ENCODE measurements around the gene SMPDL3B.

SMPDL3B gene

GRCh38 chr1:27940870-27941560, 6.2 kb downstream of the SMPDL3B start:
- DNase-seq = no peak

- no peak for DNase-seq
These were observed 7.1 kb downstream of the SMPDL3B start for GRCh38 chr1:27941671-27942540.

GRCh38 chr1:27945020-27945419, 10.2 kb downstream of the SMPDL3B start:
- no peak for DNase-seq

GRCh38 chr1:27949027-27949426, 14.2 kb downstream of the SMPDL3B start:
- DNase-seq = no peak

GRCh38 chr1:27951396-27951795, 16.6 kb downstream of the SMPDL3B start:
- DNase-seq = no peak

DNA sequence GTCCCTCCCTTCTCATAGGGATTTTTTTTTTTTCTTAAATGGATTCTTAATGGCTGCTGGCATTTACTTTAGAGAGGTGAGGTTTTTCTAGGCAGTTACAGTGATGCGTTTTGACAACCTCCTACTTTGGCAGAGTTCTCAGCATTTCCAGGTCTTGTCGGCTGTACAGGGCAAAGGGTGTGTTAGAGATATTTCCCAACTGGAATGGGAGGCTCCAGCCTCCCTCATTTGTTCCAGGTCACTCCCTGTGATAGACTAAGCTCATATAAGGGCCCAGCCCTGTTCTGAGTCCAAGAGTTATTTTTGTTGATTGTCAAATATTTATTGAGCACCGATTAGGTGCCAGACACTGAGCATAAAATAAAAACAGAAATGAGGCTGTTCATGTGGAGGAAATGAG, 17.3 kb downstream of the SMPDL3B start:
- DNase-seq = no peak

GRCh38 chr1:27954186-27954585, 19.4 kb downstream of the SMPDL3B start:
- no peak for DNase-seq

- no peak for DNase-seq
These were observed 20.3 kb downstream of the SMPDL3B start for GRCh38 chr1:27955076-27955475.

- DNase-seq = no peak
These were observed 22.0 kb downstream of the SMPDL3B start for GRCh38 chr1:27956761-27957160.

DNA sequence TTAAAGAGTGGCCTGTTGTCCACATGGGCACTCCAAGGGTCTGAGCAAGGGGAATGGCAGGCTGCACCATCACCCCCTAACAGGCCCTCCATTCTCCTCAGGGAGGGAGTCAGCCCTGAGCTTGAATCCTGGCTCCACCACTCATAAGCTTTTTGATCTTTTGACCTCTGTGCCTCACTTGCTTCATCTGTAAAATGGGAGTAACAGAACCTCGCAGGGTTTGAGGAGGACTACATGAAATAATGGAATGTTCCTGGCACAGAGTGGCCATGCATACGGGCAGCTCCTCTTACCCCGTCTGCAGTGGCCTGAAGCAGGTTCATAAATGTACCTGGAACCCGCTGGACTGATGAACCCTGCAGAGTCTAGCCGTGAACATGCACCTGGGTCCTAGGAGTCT, 22.9 kb downstream of the SMPDL3B start:
- no peak for DNase-seq

GRCh38 chr1:27958513-27958912, 23.7 kb downstream of the SMPDL3B start:
- no peak for DNase-seq

DNA sequence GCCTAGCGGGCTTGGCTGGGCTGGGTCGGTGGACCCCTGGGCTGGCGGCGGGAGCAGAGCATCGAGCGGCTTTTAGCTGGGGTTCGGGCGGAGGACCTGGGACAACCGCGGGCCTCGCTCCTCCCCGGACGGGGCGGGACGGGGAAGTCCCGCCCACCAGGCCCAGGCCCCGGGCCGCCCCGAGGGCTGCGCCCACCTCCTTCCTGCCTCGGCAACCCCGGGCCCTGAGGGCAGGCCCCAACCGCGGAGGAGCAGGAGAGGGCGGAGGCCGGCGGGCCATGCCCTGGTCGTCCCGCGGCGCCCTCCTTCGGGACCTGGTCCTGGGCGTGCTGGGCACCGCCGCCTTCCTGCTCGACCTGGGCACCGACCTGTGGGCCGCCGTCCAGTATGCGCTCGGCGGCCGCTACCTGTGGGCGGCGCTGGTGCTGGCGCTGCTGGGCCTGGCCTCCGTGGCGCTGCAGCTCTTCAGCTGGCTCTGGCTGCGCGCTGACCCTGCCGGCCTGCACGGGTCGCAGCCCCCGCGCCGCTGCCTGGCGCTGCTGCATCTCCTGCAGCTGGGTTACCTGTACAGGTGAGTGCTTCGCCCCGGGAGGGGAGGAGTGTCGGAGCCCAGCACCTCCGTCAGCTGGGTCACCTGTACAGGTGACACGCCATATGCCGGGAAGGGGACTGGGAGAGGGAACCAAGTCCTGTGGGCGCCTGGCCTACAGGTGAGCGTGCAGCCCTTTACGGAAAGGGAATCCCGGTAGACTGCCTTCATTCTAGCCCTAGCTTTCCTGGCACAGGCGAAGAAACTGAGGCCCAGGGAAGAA, 25.2 kb downstream of the SMPDL3B start, which contains the start of gene XKR8:
Gene XKR8, plus strand, starts transcription at position 182 of the 812 bp plus-strand sequence. Its CDS starts 97 bp downstream, at position 279.
- DNase-seq = peak; percentile 67

DNA sequence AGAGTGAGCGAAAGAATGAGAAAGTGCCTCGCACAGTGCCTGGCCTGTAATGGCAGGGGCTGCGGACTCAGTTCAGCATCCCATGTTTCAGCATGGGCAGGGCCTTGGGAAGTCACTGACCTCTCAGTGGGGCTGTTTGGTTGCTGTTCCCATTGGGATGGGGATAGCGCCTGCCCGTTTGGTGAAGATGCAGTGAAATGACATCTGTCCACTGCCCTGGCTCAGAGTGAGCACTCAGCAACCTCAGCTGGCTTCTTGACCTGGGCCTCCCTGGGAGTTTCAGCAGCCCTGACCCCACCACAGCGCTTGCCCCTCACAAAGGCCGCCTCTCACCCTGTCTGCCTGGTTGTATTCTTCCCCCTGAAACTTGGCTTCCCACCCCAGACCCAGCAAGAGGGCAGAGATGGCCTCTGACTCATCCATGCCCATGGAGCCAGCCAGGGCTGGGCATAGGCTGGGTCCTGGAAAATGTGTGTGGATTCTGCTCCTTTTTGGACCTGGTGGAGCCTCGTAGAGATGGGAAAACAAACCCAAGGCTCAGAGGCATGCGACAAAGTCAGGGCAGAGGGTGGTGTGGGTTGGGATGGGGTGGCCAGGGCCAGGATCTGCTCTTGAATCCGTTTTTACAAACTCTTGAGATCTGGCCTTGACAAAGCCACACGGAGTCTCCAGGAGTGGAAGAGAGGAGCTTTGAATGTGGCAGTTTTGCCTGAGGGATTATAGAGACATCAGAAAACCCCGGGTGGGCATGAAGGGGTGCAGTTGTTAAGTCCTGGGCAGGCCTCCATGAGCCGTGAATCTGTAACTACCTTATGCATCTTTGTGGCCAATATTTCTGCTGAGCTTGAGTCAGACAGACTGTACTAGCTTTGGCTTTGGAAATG, 26.2 kb downstream of the SMPDL3B start:
- DNase-seq = no peak

DNA sequence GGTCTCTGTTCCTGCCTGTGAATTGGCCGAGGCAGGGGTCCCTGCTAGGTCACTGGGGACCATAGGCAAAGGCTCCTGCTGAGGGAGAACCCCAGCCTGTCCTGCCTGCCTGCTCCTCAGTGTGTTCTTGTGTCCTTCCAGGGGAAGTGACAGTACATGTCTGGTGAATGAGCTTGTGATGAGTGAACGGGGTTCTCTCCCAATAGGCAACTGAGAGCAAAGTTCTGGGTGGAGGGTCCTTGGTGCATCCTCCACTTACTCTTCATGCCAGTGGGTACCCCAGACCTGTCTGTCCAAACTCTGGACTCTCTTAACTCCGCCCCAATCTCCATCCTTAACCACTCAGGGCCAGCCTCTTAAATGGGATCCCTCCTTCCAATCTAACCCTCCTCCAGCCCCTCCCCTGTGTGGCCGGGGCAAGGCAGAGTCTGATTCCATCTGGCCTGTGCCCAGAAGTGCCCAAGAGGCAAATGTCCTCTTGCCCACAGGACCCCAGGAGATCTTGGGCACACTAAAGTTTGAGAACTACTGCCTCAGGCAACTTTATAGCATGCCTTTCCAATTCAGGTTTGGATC, 26.9 kb downstream of the SMPDL3B start:
- DNase-seq = no peak

DNA sequence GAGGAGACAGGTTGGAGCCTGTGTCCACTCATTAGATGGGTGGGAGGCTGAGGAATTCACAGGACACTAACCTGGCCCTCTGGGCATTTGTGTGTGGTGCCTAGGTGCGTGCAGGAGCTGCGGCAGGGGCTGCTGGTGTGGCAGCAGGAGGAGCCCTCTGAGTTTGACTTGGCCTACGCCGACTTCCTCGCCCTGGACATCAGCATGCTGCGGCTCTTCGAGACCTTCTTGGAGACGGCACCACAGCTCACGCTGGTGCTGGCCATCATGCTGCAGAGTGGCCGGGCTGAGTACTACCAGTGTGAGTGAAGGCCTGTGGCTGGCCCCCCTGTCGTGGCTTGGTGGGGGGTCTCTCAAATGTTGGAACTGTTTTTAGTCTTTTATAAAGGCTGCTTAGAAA, 28.6 kb downstream of the SMPDL3B start:
- no peak for DNase-seq

DNA sequence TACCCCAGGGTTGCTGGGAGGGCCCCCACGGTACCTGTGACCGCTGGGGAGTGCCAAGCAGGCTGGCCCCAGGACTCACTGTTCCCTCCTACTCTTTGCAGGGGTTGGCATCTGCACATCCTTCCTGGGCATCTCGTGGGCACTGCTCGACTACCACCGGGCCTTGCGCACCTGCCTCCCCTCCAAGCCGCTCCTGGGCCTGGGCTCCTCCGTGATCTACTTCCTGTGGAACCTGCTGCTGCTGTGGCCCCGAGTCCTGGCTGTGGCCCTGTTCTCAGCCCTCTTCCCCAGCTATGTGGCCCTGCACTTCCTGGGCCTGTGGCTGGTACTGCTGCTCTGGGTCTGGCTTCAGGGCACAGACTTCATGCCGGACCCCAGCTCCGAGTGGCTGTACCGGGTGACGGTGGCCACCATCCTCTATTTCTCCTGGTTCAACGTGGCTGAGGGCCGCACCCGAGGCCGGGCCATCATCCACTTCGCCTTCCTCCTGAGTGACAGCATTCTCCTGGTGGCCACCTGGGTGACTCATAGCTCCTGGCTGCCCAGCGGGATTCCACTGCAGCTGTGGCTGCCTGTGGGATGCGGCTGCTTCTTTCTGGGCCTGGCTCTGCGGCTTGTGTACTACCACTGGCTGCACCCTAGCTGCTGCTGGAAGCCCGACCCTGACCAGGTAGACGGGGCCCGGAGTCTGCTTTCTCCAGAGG, 31.8 kb downstream of the SMPDL3B start:
- no peak for DNase-seq

- no peak for DNase-seq
These were observed 32.5 kb downstream of the SMPDL3B start for GRCh38 chr1:27967106-27967883.

DNA sequence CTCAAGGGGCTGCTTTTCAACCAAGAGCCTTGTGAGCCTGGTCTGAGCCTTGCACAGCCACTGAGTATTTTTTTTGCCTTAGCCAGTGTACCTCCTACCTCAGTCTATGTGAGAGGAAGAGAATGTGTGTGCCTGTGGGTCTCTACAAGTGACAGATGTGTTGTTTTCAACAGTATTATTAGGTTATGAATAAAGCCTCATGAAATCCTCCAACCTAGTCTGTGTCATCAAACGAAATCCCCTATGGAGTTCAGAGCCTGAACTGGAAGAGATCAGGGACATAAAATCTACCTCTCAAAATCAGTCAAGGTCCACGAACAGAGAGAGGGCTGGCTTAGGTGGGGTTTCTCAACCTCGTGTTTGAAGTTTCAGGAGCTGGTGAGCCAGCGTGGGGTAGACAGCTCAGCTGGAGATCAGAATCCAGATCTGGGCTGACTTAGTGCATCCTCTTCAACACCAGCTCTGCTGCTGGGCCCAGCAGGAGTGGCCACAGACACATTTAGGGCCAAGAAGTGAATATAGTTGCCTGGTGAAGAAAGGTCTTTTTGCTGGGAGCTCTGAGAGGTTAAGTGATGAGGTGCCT, 33.2 kb downstream of the SMPDL3B start:
- no peak for DNase-seq

GRCh38 chr1:27968692-27969091, 33.9 kb downstream of the SMPDL3B start:
- DNase-seq = peak; percentile 88

DNA sequence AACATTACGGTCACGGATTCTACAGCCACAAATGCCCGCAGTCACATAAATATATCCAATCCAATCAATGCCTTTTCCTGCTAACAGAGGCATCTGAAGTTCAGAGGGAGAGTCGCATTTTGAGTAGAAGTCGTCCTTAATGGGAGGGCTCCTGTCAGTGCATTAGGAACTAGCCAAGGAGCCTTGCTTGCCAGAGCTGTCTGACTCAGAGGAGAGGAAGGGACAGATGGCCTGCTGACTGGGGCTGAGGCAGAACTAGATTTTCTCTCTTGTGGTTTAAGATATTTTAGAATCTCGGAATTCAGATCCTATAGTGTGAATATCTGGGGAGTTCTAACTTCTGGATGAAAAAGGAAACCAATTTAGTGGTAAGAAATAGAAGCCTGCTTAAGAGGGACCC, 35.6 kb downstream of the SMPDL3B start:
- DNase-seq = peak; percentile 86
